Suprapubic skin (tissue), 4 donors: Measurements from ENCODE around the gene HLCS.

Experiments used
- CTCF ChIP-seq, 2 donors: fragments of 200-600 bp in 1 of 2; fragments of 450-650 bp in 1 of 2; sonication (generic) in 1 of 2; IDR thresholded peaks; one replicate each; pipeline ENCODE4 v1.5.1; 2016 to 2019; ENCODE audit warnings: antibody characterized with exemption in 2 of 2, mild to moderate bottlenecking in 1 of 2, moderate library complexity in 1 of 2
- EP300 ChIP-seq: sonication (generic); formaldehyde crosslinking; IDR thresholded peaks from one replicate; pipeline ENCODE4 v1.6.1; 2017; ENCODE audit warnings: antibody characterized with exemption
- POLR2A ChIP-seq, 2 donors: fragments of 450-650 bp; IDR thresholded peaks; one replicate each; pipeline ENCODE4 v1.6.1; 2017; ENCODE audit warnings: antibody characterized with exemption in 2 of 2, mild to moderate bottlenecking in 2 of 2, moderate library complexity in 2 of 2
- POLR2AphosphoS5 ChIP-seq, 3 donors: sonication (generic); formaldehyde crosslinking; IDR thresholded peaks; one replicate each; pipeline ENCODE4 v1.6.1; 2017; ENCODE audit warnings: antibody characterized with exemption in 3 of 3

GRCh38 chr21:36965720-36966065 lies 776 bp downstream of the HLCS start:
- TF ChIP-seq CTCF (IDR thresholded peaks at IDR 0.05) (no peak), POLR2A (IDR thresholded peaks at IDR 0.05) (no peak), POLR2AphosphoS5 (IDR thresholded peaks at IDR 0.05) (no peak), EP300 (no peak)
